GM23248 (cell line): Measurements from ENCODE around the gene SP3.

Experiments
- EZH2 ChIP-seq: fragments of 200-600 bp; sonication (generic); IDR thresholded peaks from 2 replicates; pipeline ENCODE4 v1.6.1; 2018; ENCODE audit warnings: antibody characterized with exemption, mild to moderate bottlenecking; ENCODE audit not compliant: insufficient read depth, poor library complexity, severe bottlenecking
- EZH2phosphoT487 ChIP-seq: fragments of 200-600 bp; sonication (generic); IDR thresholded peaks from 2 replicates; pipeline ENCODE4 v1.6.1; 2018; ENCODE audit warnings: antibody characterized with exemption, moderate library complexity, mild to moderate bottlenecking, low read depth; ENCODE audit not compliant: insufficient read depth

- TF ChIP-seq EZH2phosphoT487 (no peak), EZH2 (no peak)
Observed at GRCh38 chr2:173982182-173982714, 17.1 kb upstream of the SP3 start.
